ENCODE measurements around the gene PAM. TPM values are rescaled to one million over a fixed set of nuclear protein-coding genes. Genes with fewer than 3 reads are reported as not detected.
A peak's percentile ranks its signal among the peaks of the same experiment; 100 is the strongest.

Gene PAM
- total and polyA plus RNA-seq, 2 of the 13 experiments (the other 11 are each of a cell fraction or from before 2014, with no cell fraction given): 20.2 to 79.1 TPM

DNA sequence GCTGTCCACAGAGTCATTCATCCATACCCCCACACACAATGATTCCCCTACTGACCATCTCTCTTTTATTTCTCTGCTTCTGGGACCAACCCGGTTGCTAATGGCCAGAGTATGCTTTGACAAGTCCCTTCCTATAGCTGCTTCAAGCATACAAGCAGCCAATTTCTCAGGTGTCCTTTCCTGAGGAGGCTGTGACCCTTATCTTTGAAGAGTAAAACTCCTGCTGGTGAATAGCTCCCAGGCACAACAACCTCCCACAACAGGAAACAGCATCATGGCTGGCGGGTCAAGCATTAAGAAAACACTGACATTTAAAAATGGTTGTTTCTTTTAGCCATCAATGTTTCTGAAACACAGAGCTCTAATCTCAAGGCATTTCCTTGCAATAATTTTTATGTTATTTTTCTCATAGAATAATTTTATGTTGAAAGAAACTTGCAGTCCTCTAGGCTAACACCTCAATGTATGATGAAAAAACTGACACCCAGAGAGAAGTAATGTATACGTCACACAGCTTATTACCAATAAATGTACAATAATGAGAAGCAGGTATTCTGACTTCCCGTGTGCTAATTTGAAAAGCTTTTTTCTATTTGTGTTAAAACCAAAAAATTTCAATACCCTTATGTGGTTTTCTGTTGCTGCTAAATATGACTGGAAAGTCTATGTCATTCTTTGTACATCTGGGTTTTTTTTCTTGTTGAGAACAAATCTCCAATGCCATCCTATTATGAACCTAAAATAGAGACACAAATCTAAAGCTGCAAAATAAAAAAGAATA is 7.5 kb upstream of the PAM start:
- ATAC-seq (no peak), FAIRE-seq (no peak), DNase-seq (ENCODE audit: low spot score) (no peak)
- Histone ChIP-seq H3K9me3 (ENCODE audit: low read length) (no peaks in the 10 kb centered on the region), H3K27ac (ENCODE audit: extremely low read length, insufficient read depth, low read length) (no peak overlapping the region), H3K9ac (ENCODE audit: insufficient read depth, low read depth, low read length) (no peak overlapping the region), H3K79me2 (ENCODE audit: insufficient read depth, low read length) (no peaks in the 10 kb centered on the region), H3K4me3 (replicated peaks in 1 of 3; ENCODE audit: insufficient read depth in 1 of 3, low read depth in 2 of 3, low read length in 3 of 3) (no peak overlapping the region), H3K4me2 (ENCODE audit: low read depth, low read length) (no peak overlapping the region), H4K20me1 (ENCODE audit: insufficient read depth, low read length) (no peaks in the 10 kb centered on the region), H3K27me3 (ENCODE audit: control insufficient read depth in 1 of 2, insufficient read depth in 2 of 2, low read length in 2 of 2) (peaks cover 0 to 4% of the 10 kb centered on the region in 2 experiments; a peak in 1 of 5 replicates), H3K4me1 (ENCODE audit: insufficient read depth, low read length) (no peaks in the 10 kb centered on the region), H3K36me3 (replicated peaks in 1 of 2; ENCODE audit: control insufficient read depth in 1 of 2, insufficient read depth in 2 of 2, low read length in 2 of 2) (no peaks in the 10 kb centered on the region), H2AFZ (ENCODE audit: low read length) (no peak overlapping the region)
- intact Hi-C loops (cut with micrococcal nuclease; ENCODE audit: unreplicated experiment): no loop called here
- TF ChIP-seq ZNF746 (CRISPR knock-in tag; IDR thresholded peaks at IDR 0.05): no peak
- TF ChIP-seq CREB1 (IDR thresholded peaks at IDR 0.05): 0 out of 2 replicates have a peak, but pooled peaks have one; percentile 5
- TF ChIP-seq CREB1 (CRISPR knock-in tag; IDR thresholded peaks at IDR 0.05): no peak
- no TSS peak for BruUV-seq (replicated peaks)
- CTCF ChIA-PET (ENCODE audit: low intra/inter-chr PET ratio, low total read pairs): no interaction called here
- POLR2A ChIA-PET: no interaction called here
- in situ Hi-C loops (cut with HindIII; ENCODE audit: extremely low pct_ligation_motif_present, low pct_unique_long_range_greater_than_20kb): no loop called here
- 33% methylated on average over 4 of the region's 4 CpGs for WGBS (ENCODE audit: low lambda C conversion rate)

- ATAC-seq (no peak), FAIRE-seq (no peak), DNase-seq (ENCODE audit: low spot score) (no peak)
- H4K20me1 ChIP-seq (ENCODE audit: insufficient read depth, low read length): no peaks in the 10 kb centered on the region
- H3K9ac ChIP-seq (ENCODE audit: insufficient read depth, low read depth, low read length): no peak overlapping the region
- H3K27me3 ChIP-seq (ENCODE audit: control insufficient read depth in 1 of 2, insufficient read depth in 2 of 2, low read length in 2 of 2): peaks cover 1 to 14% of the 10 kb centered on the region in 2 experiments; a peak in 4 of 5 replicates
- BruUV-seq (replicated peaks): no TSS peak
- intact Hi-C loops (cut with micrococcal nuclease; ENCODE audit: unreplicated experiment): loop anchor here (1.0 to 10.0 kb wide), 2 partner anchors 61 to 365 kb away; no protein-coding TSS in a partner anchor
- H3K4me2 ChIP-seq (ENCODE audit: low read depth, low read length): no peak overlapping the region
- H2AFZ ChIP-seq (ENCODE audit: low read length): no peak overlapping the region
- H3K79me2 ChIP-seq (ENCODE audit: insufficient read depth, low read length): no peaks in the 10 kb centered on the region
- H3K4me1 ChIP-seq (ENCODE audit: insufficient read depth, low read length): peaks cover 8% of the 10 kb centered on the region
- in situ Hi-C loops (cut with HindIII; ENCODE audit: extremely low pct_ligation_motif_present, low pct_unique_long_range_greater_than_20kb): no loop called here
- H3K36me3 ChIP-seq (replicated peaks in 1 of 2; ENCODE audit: control insufficient read depth in 1 of 2, insufficient read depth in 2 of 2, low read length in 2 of 2): no peaks in the 10 kb centered on the region
- H3K4me3 ChIP-seq (replicated peaks in 1 of 3; ENCODE audit: insufficient read depth in 1 of 3, low read depth in 2 of 3, low read length in 3 of 3): no peak overlapping the region
- H3K27ac ChIP-seq (ENCODE audit: extremely low read length, insufficient read depth, low read length): no peak overlapping the region
- CTCF ChIA-PET (ENCODE audit: low intra/inter-chr PET ratio, low total read pairs): no interaction called here
- WGBS (ENCODE audit: low lambda C conversion rate): 11% methylated on average over 5 of the region's 5 CpGs
- POLR2A ChIA-PET: no interaction called here
- no peak for TF ChIP-seq NFRKB (IDR thresholded peaks at IDR 0.05)
- no peaks in the 10 kb centered on the region for H3K9me3 ChIP-seq (ENCODE audit: low read length)
Observed at GRCh38 chr5:102749416-102750030, 5.6 kb upstream of the PAM start.
